ENCODE measurements around the gene SORBS2.

The SORBS2 gene

DNA sequence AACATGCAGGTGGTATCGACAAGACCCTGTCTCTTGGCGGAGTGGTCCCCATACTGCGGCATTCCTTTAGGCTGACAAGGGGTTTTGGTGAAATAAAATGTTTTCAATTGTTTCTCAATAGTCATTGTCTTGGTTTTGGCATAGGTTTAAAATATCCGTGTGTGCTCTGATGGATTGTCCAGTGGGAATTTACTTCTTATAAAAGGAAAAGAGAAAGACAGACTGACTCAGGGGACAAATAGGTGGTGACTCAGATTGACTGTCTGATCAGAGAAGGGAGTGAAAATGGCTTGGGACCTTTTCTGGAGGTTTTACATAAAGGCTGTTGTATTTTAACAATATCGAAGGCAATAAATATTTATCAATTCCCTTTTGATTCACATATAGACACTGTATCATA, 129.8 kb downstream of the SORBS2 start:
- H3K4me3 ChIP-seq (ENCODE audit: low read depth, low read length), result no peak overlapping the region
- TF ChIP-seq, protein P1, sequence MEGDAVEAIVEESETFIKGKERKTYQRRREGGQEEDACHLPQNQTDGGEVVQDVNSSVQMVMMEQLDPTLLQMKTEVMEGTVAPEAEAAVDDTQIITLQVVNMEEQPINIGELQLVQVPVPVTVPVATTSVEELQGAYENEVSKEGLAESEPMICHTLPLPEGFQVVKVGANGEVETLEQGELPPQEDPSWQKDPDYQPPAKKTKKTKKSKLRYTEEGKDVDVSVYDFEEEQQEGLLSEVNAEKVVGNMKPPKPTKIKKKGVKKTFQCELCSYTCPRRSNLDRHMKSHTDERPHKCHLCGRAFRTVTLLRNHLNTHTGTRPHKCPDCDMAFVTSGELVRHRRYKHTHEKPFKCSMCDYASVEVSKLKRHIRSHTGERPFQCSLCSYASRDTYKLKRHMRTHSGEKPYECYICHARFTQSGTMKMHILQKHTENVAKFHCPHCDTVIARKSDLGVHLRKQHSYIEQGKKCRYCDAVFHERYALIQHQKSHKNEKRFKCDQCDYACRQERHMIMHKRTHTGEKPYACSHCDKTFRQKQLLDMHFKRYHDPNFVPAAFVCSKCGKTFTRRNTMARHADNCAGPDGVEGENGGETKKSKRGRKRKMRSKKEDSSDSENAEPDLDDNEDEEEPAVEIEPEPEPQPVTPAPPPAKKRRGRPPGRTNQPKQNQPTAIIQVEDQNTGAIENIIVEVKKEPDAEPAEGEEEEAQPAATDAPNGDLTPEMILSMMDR (IDR thresholded peaks at IDR 0.05; ENCODE audit: low read depth, low read length, missing control alignments), result no peak
- DNase-seq (ENCODE audit: low read depth), result no peak

DNA sequence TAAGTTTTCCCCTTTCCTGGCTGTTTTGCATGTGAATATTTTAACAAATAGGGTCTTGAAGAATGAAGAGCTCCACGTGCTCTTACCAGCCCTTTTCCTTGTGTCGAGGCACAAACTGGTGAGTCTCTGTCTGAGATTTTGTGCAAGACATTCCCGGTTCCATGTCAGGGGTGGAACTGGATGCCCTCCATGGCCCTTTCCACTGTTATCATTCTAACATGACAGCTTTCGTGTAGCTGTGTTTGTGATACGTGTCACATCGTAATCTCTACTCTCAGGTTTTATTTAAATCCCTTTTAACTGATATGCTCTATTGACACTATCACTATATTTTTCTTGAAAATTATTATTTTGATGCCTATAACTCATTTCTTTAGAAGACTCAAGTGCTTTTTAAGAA, 130.4 kb downstream of the SORBS2 start:
- H3K4me3 ChIP-seq (ENCODE audit: low read depth, low read length), result no peak overlapping the region
- TF ChIP-seq, protein P1 (IDR thresholded peaks at IDR 0.05; ENCODE audit: low read depth, low read length, missing control alignments), result no peak
- no peak for DNase-seq (ENCODE audit: low read depth)

DNA sequence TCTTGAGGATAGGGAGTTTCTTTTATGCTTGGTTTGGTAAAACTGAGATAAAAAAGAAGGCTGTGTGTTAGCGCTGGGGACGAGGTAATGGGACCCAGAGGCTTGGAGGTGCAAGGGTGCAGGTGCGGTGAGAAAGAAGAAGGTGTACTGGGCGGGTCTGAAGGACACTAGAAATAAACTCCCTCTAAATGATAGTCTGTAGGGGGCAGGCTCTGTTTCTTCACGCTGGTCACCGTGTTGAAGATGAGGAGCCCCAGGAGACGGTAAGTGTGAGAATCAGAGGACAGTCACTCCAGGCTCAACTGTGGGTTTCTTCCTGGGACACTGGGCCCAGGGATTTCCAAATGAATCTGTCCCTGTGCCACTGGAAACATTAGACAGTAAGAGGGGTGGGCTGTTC, 131.4 kb downstream of the SORBS2 start:
- DNase-seq (ENCODE audit: low read depth), result no peak
- TF ChIP-seq, protein P1 (IDR thresholded peaks at IDR 0.05; ENCODE audit: low read depth, low read length, missing control alignments), result no peak
- no peak overlapping the region for H3K4me3 ChIP-seq (ENCODE audit: low read depth, low read length)

DNA sequence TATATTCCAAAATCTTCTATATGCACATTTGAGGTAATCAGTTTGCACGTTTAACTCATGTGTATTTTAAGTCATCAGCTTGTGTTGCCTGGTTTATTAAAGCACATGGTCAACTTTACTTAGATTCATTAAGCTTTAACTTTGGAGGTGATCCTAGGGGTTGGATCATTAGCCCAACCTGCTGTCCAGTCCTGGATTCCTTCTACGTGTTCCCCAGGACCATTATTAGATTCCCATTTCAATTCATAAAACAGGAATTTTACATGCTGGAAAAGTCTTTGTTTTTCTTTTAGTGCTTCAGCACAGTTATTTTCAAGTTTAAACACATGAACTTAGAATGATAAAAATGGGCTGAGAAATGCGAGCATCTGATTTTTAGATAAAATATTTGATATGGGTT, 132.5 kb downstream of the SORBS2 start:
- DNase-seq (ENCODE audit: low read depth), result no peak
- no peak overlapping the region for H3K4me3 ChIP-seq (ENCODE audit: low read depth, low read length)
- TF ChIP-seq, protein P1 (IDR thresholded peaks at IDR 0.05; ENCODE audit: low read depth, low read length, missing control alignments), result no peak

DNA sequence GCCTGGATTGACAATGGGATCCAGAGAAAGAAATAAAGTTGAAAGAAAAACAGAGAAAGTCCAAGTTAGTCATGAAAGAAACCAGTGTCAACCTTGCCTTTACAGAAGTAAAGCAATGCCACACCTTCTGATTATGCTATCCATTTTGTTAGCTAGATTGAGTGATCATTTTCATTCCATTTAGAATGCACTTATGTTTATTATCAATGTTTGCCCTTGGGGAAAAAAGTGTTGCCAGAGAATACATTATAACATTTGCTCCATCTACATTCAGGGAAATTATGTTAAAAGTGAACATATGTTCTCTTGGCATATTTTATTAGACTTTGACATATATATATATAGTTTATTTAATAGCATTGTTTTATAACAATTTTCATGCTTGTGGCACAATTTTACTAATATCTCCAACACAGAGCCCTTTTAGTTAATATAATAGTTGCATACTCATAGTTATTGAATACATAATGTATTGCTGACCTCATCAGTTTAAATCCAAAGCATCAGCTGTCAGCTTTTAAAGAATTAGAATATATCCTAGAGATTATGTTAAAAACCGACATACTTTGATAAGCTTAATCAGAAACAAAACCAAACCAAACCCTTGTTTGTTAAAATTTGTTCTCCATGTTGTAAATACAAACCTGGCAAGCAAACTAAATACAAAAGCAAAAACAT, 134.2 kb downstream of the SORBS2 start:
- H3K4me3 ChIP-seq (ENCODE audit: low read depth, low read length), result no peak overlapping the region
- no peak for DNase-seq (ENCODE audit: low read depth)
- TF ChIP-seq, protein P1 (IDR thresholded peaks at IDR 0.05; ENCODE audit: low read depth, low read length, missing control alignments), result no peak

DNA sequence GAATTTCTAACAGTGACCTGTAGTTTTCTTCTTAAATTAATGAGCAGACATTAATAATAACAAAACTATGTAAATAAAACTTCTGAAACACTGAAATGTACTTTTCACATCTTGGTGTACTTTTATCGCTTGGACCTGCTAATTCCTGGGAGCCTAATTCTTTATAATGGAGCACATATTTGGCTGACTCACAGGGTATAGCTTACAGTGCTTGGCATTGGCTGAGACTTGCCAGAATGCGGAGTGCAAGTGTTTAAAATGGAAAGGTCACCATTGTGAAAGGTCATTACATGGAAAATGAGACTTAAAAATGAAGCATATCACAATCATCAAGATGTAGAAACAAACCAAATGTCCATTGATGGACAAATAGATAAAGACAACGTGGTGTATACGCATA, 139.4 kb downstream of the SORBS2 start:
- DNase-seq (ENCODE audit: low read depth), result no peak
- TF ChIP-seq, protein P1 (IDR thresholded peaks at IDR 0.05; ENCODE audit: low read depth, low read length, missing control alignments), result no peak
- no peak overlapping the region for H3K4me3 ChIP-seq (ENCODE audit: low read depth, low read length)

DNA sequence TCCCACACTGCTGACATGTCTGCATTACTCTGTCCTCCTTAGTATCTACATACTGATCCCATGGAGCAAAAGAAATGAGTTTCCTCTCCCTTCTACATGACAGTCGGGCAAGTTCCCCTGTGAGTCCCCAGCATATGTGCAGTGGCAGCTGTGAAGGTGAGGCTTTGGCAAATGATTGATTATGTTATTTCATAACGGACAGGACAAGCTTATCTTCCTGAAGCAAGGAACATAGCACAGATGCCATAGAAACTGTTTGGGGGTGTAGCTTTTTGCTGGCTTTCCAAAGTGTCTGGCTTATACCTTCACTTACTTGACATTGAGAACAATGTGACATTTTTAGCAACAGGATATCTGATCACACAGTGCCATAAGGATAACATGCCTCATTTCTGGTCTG, 139.8 kb downstream of the SORBS2 start:
- TF ChIP-seq, protein P1 (IDR thresholded peaks at IDR 0.05; ENCODE audit: low read depth, low read length, missing control alignments), result no peak
- no peak for DNase-seq (ENCODE audit: low read depth)
- H3K4me3 ChIP-seq (ENCODE audit: low read depth, low read length), result no peak overlapping the region
